LNCaP clone FGC (cell line): ENCODE measurements around the gene TCHP.

ENCODE experiments used
- DNase-seq: peaks from one replicate; pipeline ENCODE4 v3.0.0-alpha.2; 2011; ENCODE audit warnings: low read depth
- H3K4me3 ChIP-seq: 2 replicates; pipeline ENCODE4 v1.5.1; 2011; ENCODE audit warnings: mild to moderate bottlenecking, low read depth, low read length, control low read depth
- TF ChIP-seq, protein P1 (sequence below): IDR thresholded peaks from 2 replicates; pipeline ENCODE4 v1.5.1; 2012; ENCODE audit warnings: mild to moderate bottlenecking; ENCODE audit not compliant: control insufficient read depth, insufficient read depth; ENCODE audit errors: extremely low read depth

TCHP gene

DNA sequence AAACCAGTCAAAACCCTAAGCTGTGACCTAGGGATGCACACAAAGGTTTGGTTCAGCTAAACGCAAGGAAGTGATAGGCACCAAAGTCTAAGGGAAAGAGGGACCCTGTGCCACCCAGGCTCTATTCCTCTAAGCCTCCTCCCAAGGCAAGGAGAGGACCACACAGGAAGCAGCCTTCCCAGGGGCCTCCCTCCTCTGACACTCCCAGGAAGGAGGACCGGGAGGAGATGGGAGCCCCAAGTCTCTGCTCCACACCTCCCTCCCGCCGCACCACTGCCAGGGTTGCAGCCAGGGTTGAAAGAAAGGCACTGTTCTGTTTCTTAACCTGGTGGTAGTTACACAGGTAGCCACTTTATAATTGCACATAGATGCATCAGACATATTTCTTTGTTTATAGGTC is 21.9 kb downstream of the TCHP start:
- DNase-seq, result no peak
- TF ChIP-seq, protein P1, sequence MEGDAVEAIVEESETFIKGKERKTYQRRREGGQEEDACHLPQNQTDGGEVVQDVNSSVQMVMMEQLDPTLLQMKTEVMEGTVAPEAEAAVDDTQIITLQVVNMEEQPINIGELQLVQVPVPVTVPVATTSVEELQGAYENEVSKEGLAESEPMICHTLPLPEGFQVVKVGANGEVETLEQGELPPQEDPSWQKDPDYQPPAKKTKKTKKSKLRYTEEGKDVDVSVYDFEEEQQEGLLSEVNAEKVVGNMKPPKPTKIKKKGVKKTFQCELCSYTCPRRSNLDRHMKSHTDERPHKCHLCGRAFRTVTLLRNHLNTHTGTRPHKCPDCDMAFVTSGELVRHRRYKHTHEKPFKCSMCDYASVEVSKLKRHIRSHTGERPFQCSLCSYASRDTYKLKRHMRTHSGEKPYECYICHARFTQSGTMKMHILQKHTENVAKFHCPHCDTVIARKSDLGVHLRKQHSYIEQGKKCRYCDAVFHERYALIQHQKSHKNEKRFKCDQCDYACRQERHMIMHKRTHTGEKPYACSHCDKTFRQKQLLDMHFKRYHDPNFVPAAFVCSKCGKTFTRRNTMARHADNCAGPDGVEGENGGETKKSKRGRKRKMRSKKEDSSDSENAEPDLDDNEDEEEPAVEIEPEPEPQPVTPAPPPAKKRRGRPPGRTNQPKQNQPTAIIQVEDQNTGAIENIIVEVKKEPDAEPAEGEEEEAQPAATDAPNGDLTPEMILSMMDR, result no peak
- no peak overlapping the region for H3K4me3 ChIP-seq

DNA sequence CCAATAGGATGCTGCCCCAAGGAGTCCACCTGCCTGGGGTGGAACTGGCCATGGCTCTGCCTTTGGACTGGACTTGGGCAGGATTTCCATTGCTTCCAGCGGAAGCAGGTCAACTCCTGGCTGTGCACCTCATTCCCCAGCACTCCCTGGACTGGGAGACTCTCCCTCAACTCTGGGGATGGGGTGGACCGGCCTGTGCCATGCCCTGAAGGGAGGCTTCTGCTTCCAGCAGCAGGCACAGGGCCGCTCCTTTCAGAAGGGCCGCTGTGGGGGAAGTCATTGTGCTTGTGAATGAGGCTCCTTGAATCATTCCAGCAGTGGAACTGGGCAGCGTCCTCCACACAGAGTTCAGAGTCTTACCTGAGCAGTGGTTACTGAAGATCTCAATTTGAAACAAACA is 23.0 kb downstream of the TCHP start:
- TF ChIP-seq, protein P1, result no peak
- no peak overlapping the region for H3K4me3 ChIP-seq
- no peak for DNase-seq

DNA sequence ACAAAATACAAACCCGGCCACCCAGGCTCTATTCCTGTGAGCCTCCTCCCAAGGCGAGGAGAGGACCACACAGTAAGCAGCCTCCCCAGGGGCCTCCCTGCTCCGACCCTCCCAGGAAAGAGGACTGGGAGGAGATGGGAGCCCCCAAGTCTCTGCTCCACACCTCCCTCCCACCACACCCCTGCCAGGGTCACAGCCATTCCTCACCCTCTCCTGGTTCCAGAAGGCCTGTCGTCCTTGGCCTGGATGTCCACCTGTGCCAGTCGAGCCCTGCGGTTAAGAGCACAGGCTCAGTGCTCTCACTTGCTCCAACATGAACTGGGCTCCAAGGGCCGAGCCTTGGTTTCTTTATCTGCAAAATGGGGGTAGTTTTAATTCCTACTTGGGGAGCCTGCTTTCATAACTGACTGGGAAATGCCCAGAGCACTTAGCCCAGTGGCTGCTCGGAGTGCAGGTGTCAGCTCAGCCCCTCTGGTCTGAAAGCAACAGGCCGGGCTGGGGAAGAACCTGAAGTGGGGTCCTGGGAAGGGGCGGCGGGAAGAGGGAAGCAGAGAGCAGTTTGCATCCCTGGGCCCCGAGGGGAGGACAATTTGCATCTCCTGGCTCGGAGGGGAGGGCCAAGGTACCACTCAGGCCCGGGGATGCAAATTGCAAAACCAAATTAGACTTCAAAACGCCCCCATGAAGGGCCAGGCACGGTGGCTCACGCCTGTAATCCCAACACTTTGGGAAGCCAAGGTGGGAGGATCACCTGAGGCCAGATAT is 23.6 kb downstream of the TCHP start:
- no peak for DNase-seq
- H3K4me3 ChIP-seq, result no peak overlapping the region
- TF ChIP-seq, protein P1, result no peak

GRCh38 chr12:109925185-109925840 is 25.2 kb downstream of the TCHP start:
- H3K4me3 ChIP-seq, result no peak overlapping the region
- TF ChIP-seq, protein P1, result no peak
- DNase-seq, result no peak

GRCh38 chr12:109926016-109926415 is 25.9 kb downstream of the TCHP start:
- DNase-seq, result no peak
- TF ChIP-seq, protein P1, result no peak
- H3K4me3 ChIP-seq, result no peak overlapping the region

GRCh38 chr12:109926488-109927210 is 26.6 kb downstream of the TCHP start:
- TF ChIP-seq, protein P1, result no peak
- DNase-seq, result no peak
- no peak overlapping the region for H3K4me3 ChIP-seq
